ENCODE measurements around the gene RARB. TPM values are rescaled to one million over a fixed set of nuclear protein-coding genes. Genes with fewer than 3 reads are reported as not detected.

RARB gene
- total and polyA plus RNA-seq, 2 of the 13 experiments (the other 11 are each of a cell fraction or from before 2014, with no cell fraction given): 0.16 TPM; not detected in 1

GRCh38 chr3:25589104-25589782 is 161.2 kb downstream of the RARB start:
- no peak overlapping the region for H3K4me2 ChIP-seq (ENCODE audit: low read depth, low read length)
- no peaks in the 10 kb centered on the region for H3K79me2 ChIP-seq (ENCODE audit: insufficient read depth, low read length)
- H3K27me3 ChIP-seq (ENCODE audit: control insufficient read depth in 1 of 2, insufficient read depth in 2 of 2, low read length in 2 of 2): no peaks in the 10 kb centered on the region
- CTCF ChIA-PET (ENCODE audit: low intra/inter-chr PET ratio, low total read pairs): no interaction called here
- TF ChIP-seq FOSL2 (CRISPR knock-in tag; IDR thresholded peaks at IDR 0.05) (0 out of 2 replicates have a peak, but pooled peaks have one; percentile 32), TP53 (CRISPR knock-in tag; conservative IDR thresholded peaks at IDR 0.05) (no peak), PRMT3 (CRISPR knock-in tag; IDR thresholded peaks at IDR 0.05; ENCODE audit: borderline replicate concordance, low read depth) (no peak), ZNF543 (CRISPR knock-in tag; IDR thresholded peaks at IDR 0.05) (no peak)
- ATAC-seq: no peak
- no peak overlapping the region for H3K27ac ChIP-seq (ENCODE audit: extremely low read length, insufficient read depth, low read length)
- intact Hi-C loops (cut with micrococcal nuclease; ENCODE audit: unreplicated experiment): no loop called here
- no peaks in the 10 kb centered on the region for H4K20me1 ChIP-seq (ENCODE audit: insufficient read depth, low read length)
- H3K9me3 ChIP-seq (ENCODE audit: low read length): no peaks in the 10 kb centered on the region
- no peaks in the 10 kb centered on the region for H3K36me3 ChIP-seq (replicated peaks in 1 of 2; ENCODE audit: control insufficient read depth in 1 of 2, insufficient read depth in 2 of 2, low read length in 2 of 2)
- no peak overlapping the region for H3K9ac ChIP-seq (ENCODE audit: insufficient read depth, low read depth, low read length)
- POLR2A ChIA-PET: no interaction called here
- DNase-seq (ENCODE audit: low spot score): no peak
- BruUV-seq (replicated peaks): no TSS peak
- FAIRE-seq: no peak
- WGBS (ENCODE audit: low lambda C conversion rate): 68% methylated on average over 2 of the region's 4 CpGs
- no peak overlapping the region for H2AFZ ChIP-seq (ENCODE audit: low read length)
- H3K4me3 ChIP-seq (replicated peaks in 1 of 3; ENCODE audit: insufficient read depth in 1 of 3, low read depth in 2 of 3, low read length in 3 of 3): no peak overlapping the region
- H3K4me1 ChIP-seq (ENCODE audit: insufficient read depth, low read length): peaks cover 25% of the 10 kb centered on the region
- in situ Hi-C loops (cut with HindIII; ENCODE audit: extremely low pct_ligation_motif_present, low pct_unique_long_range_greater_than_20kb): loop anchor here (10.0 kb wide), 1 partner anchor 164 kb away; the partner anchor contains the start of gene RARB

GRCh38 chr3:25589783-25590258 is 161.8 kb downstream of the RARB start:
- Histone ChIP-seq H3K36me3 (replicated peaks in 1 of 2; ENCODE audit: control insufficient read depth in 1 of 2, insufficient read depth in 2 of 2, low read length in 2 of 2) (no peaks in the 10 kb centered on the region), H2AFZ (ENCODE audit: low read length) (no peak overlapping the region), H4K20me1 (ENCODE audit: insufficient read depth, low read length) (no peaks in the 10 kb centered on the region), H3K4me3 (replicated peaks in 1 of 3; ENCODE audit: insufficient read depth in 1 of 3, low read depth in 2 of 3, low read length in 3 of 3) (no peak overlapping the region), H3K4me2 (ENCODE audit: low read depth, low read length) (no peak overlapping the region), H3K27me3 (ENCODE audit: control insufficient read depth in 1 of 2, insufficient read depth in 2 of 2, low read length in 2 of 2) (no peaks in the 10 kb centered on the region), H3K79me2 (ENCODE audit: insufficient read depth, low read length) (no peaks in the 10 kb centered on the region), H3K4me1 (ENCODE audit: insufficient read depth, low read length) (peaks cover 21% of the 10 kb centered on the region), H3K9ac (ENCODE audit: insufficient read depth, low read depth, low read length) (no peak overlapping the region), H3K27ac (ENCODE audit: extremely low read length, insufficient read depth, low read length) (no peak overlapping the region), H3K9me3 (ENCODE audit: low read length) (no peaks in the 10 kb centered on the region)
- ChIA-PET POLR2A (no interaction called here), CTCF (ENCODE audit: low intra/inter-chr PET ratio, low total read pairs) (no interaction called here)
- ATAC-seq: no peak
- BruUV-seq (replicated peaks): no TSS peak
- TF ChIP-seq GMEB1 (CRISPR knock-in tag; IDR thresholded peaks at IDR 0.05; ENCODE audit: borderline replicate concordance): no peak
- TF ChIP-seq FLYWCH1 (CRISPR knock-in tag; IDR thresholded peaks at IDR 0.05): no peak
- TF ChIP-seq TGIF2 (CRISPR knock-in tag; IDR thresholded peaks at IDR 0.05): no peak
- peak; percentile 63; the same call in 1 of the 2 replicates for TF ChIP-seq BCL6 (CRISPR knock-in tag; IDR thresholded peaks at IDR 0.05)
- TF ChIP-seq NFE2L2 (IDR thresholded peaks at IDR 0.05; ENCODE audit: low read length): peak; percentile 52; the same call in 1 of the 2 replicates
- no peak for TF ChIP-seq ZNF235 (CRISPR knock-in tag; IDR thresholded peaks at IDR 0.05; ENCODE audit: borderline replicate concordance)
- no peak for TF ChIP-seq AHR (CRISPR knock-in tag; IDR thresholded peaks at IDR 0.05)
- no peak for DNase-seq (ENCODE audit: low spot score)
- 56% methylated on average over 8 of the region's 8 CpGs for WGBS (ENCODE audit: low lambda C conversion rate)
- in situ Hi-C loops (cut with HindIII; ENCODE audit: extremely low pct_ligation_motif_present, low pct_unique_long_range_greater_than_20kb) (loop anchor here (10.0 kb wide), 3 partner anchors 165 to 815 kb away; partner anchors contain the start of gene RARB), intact Hi-C loops (cut with micrococcal nuclease; ENCODE audit: unreplicated experiment) (loop anchor here (10.0 kb wide), 2 partner anchors 155 to 905 kb away; no protein-coding TSS in a partner anchor)
- FAIRE-seq: no peak

All from HepG2 (cell line).